ENCODE measurements around the gene LCNL1. TPM values are rescaled to one million over a fixed set of nuclear protein-coding genes. Genes with fewer than 3 reads are reported as not detected.

Gene LCNL1
- total and polyA plus RNA-seq, 2 of the 13 experiments (the other 11 are each of a cell fraction or from before 2014, with no cell fraction given): not detected

DNA sequence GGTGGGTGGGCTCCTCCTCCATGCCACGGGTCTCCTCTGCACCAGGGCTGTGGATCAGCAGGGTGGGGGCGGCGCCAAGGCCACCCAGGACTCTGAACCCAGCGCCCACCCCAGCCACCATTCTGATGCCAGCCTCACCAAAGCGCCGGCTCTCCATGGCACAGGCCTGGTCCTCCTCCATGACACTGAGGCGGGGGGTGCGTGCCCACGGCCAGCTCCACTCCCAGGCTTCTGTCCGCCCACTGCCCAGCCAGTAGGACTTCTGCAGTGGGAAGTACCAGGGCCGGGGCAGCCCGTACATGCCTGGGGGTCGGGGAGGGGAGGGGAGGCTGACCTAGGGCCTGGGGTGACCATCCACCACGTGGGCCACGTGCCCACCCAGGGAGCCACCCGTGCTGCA is 33.6 kb downstream of the LCNL1 start:
- ATAC-seq (no peak), FAIRE-seq (no peak), DNase-seq (ENCODE audit: low spot score) (no peak)
- ChIA-PET POLR2A (no interaction called here), CTCF (ENCODE audit: low intra/inter-chr PET ratio, low total read pairs) (no interaction called here)
- no peak overlapping the region for H3K4me3 ChIP-seq (replicated peaks in 1 of 3; ENCODE audit: insufficient read depth in 1 of 3, low read depth in 2 of 3, low read length in 3 of 3)
- H3K9ac ChIP-seq (ENCODE audit: insufficient read depth, low read depth, low read length): no peak overlapping the region
- no peak overlapping the region for H3K4me2 ChIP-seq (ENCODE audit: low read depth, low read length)
- peaks cover 3% of the 10 kb centered on the region for H3K4me1 ChIP-seq (ENCODE audit: insufficient read depth, low read length)
- TF ChIP-seq GATAD1 (CRISPR knock-in tag; IDR thresholded peaks at IDR 0.05) (no peak), JUND (CRISPR knock-in tag; IDR thresholded peaks at IDR 0.05) (no peak), PRMT3 (CRISPR knock-in tag; IDR thresholded peaks at IDR 0.05; ENCODE audit: borderline replicate concordance, low read depth) (no peak), ZNF235 (CRISPR knock-in tag; IDR thresholded peaks at IDR 0.05; ENCODE audit: borderline replicate concordance) (no peak), CC2D1A (CRISPR knock-in tag; IDR thresholded peaks at IDR 0.05) (no peak), NCOR1 (IDR thresholded peaks at IDR 0.05; ENCODE audit: borderline replicate concordance, low read length) (no peak), CAMTA2 (CRISPR knock-in tag; IDR thresholded peaks at IDR 0.05; ENCODE audit: borderline replicate concordance) (no peak), ETV6 (CRISPR knock-in tag; conservative IDR thresholded peaks at IDR 0.05) (no peak), ZNF562 (CRISPR knock-in tag; IDR thresholded peaks at IDR 0.05; ENCODE audit: borderline replicate concordance) (no peak), FOSL1 (CRISPR knock-in tag; IDR thresholded peaks at IDR 0.05; ENCODE audit: borderline replicate concordance) (no peak), ZNF550 (CRISPR knock-in tag; IDR thresholded peaks at IDR 0.05; ENCODE audit: borderline replicate concordance) (no peak), ZSCAN21 (CRISPR knock-in tag; IDR thresholded peaks at IDR 0.05; ENCODE audit: borderline replicate concordance) (no peak), RFX3 (CRISPR knock-in tag; IDR thresholded peaks at IDR 0.05) (no peak), MAFF (IDR thresholded peaks at IDR 0.05; ENCODE audit: low read depth, low read length) (no peak), ZNF335 (CRISPR knock-in tag; IDR thresholded peaks at IDR 0.05) (no peak)
- TF ChIP-seq, protein P1, sequence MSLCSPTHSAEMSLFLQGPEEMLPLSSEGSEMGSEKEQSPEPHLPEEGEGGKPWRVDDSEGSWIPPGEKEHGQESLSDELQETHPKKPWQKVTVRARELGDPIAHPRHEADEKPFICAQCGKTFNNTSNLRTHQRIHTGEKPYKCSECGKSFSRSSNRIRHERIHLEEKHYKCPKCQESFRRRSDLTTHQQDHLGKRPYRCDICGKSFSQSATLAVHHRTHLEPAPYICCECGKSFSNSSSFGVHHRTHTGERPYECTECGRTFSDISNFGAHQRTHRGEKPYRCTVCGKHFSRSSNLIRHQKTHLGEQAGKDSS (CRISPR knock-in tag; IDR thresholded peaks at IDR 0.05; ENCODE audit: borderline replicate concordance, low read depth): no peak
- no peaks in the 10 kb centered on the region for H3K79me2 ChIP-seq (ENCODE audit: insufficient read depth, low read length)
- peaks cover 1 to 2% of the 10 kb centered on the region in 2 experiments; a peak in 1 of 5 replicates for H3K36me3 ChIP-seq (replicated peaks in 1 of 2; ENCODE audit: control insufficient read depth in 1 of 2, insufficient read depth in 2 of 2, low read length in 2 of 2)
- intact Hi-C loops (cut with micrococcal nuclease; ENCODE audit: unreplicated experiment): no loop called here
- H3K27me3 ChIP-seq (ENCODE audit: control insufficient read depth in 1 of 2, insufficient read depth in 2 of 2, low read length in 2 of 2): no peaks in the 10 kb centered on the region
- in situ Hi-C loops (cut with HindIII; ENCODE audit: extremely low pct_ligation_motif_present, low pct_unique_long_range_greater_than_20kb): no loop called here
- H2AFZ ChIP-seq (ENCODE audit: low read length): no peak overlapping the region
- H3K27ac ChIP-seq (ENCODE audit: extremely low read length, insufficient read depth, low read length): no peak overlapping the region
- WGBS (ENCODE audit: low lambda C conversion rate): no CpG with 5 or more reads among the region's 16 CpGs
- no TSS peak for BruUV-seq (replicated peaks)
- no peaks in the 10 kb centered on the region for H4K20me1 ChIP-seq (ENCODE audit: insufficient read depth, low read length)
- H3K9me3 ChIP-seq (ENCODE audit: low read length): no peaks in the 10 kb centered on the region
